Sigmoid colon (tissue), 7 donors: Measurements from ENCODE around the gene NKX2-1. TPM values are rescaled to one million over a fixed set of nuclear protein-coding genes. Genes with fewer than 3 reads are reported as not detected.
"Not testable (repeated sequence)": the region's sequence is repeated elsewhere in the genome, so short reads cannot be mapped to it uniquely, and the experiment has no call there.

Experiments
- DNase-seq: peaks from one replicate; pipeline ENCODE4 v3.0.0-alpha.2; 2019
- H3K27ac ChIP-seq, 4 donors: fragments of 200-600 bp; sonication (generic); one replicate each; pipeline ENCODE4 v1.5.1; 2016 to 2019; ENCODE audit warnings: mild to moderate bottlenecking in 1 of 4
- H3K27me3 ChIP-seq, 3 donors: fragments of 200-600 bp; sonication (generic); one replicate each; pipeline ENCODE4 v1.5.1; 2019; ENCODE audit warnings: mild to moderate bottlenecking in 1 of 3
- H3K36me3 ChIP-seq, 4 donors: fragments of 200-600 bp; sonication (generic); one replicate each; pipeline ENCODE4 v1.5.1; 2016 to 2019
- H3K4me1 ChIP-seq, 4 donors: fragments of 200-600 bp; sonication (generic); one replicate each; pipeline ENCODE4 v1.5.1; 2017 to 2019
- H3K4me3 ChIP-seq, 4 donors: fragments of 200-600 bp; sonication (generic); one replicate each; pipeline ENCODE4 v1.5.1; 2017 to 2019; ENCODE audit warnings: mild to moderate bottlenecking in 2 of 4, moderate library complexity in 1 of 4
- H3K9me3 ChIP-seq, 4 donors: fragments of 200-600 bp in 3 of 4; sonication (generic) in 3 of 4; one replicate each; pipeline versions ENCODE4 v1.5.1 to v1.6.1; 2013 to 2019
- CTCF ChIP-seq, 4 experiments: fragments of 450-650 bp in 3 of 4; fragments of 200-600 bp in 1 of 4; IDR thresholded peaks; one replicate each; pipeline ENCODE4 v1.5.1; 2016 to 2019; ENCODE audit warnings: antibody characterized with exemption in 4 of 4, mild to moderate bottlenecking in 3 of 4, moderate library complexity in 2 of 4
- EP300 ChIP-seq, 4 donors: sonication (generic); formaldehyde crosslinking; IDR thresholded peaks; one replicate each; pipeline ENCODE4 v1.6.1; 2017; ENCODE audit warnings: antibody characterized with exemption in 4 of 4
- POLR2A ChIP-seq, 2 donors: fragments of 450-650 bp; IDR thresholded peaks; one replicate each; pipeline ENCODE4 v1.6.1; 2016; ENCODE audit warnings: antibody characterized with exemption in 2 of 2, mild to moderate bottlenecking in 2 of 2, moderate library complexity in 2 of 2
- POLR2AphosphoS5 ChIP-seq, 4 donors: sonication (generic); formaldehyde crosslinking; IDR thresholded peaks; one replicate each; pipeline ENCODE4 v1.6.1; 2017; ENCODE audit warnings: antibody characterized with exemption in 4 of 4
- WGBS, 2 donors: extraction: QIAGEN DNeasy Blood & Tissue Kit; methylation state at CpG; one replicate each; pipeline ENCODE4 v1.1.7; 2013; 5-methylcytosine and 5-hydroxymethylcytosine counted together
- intact Hi-C: fragments of 100-400 bp; cut with DNase I; formaldehyde crosslinking; loops from one replicate; pipeline ENCODE4 v1.15.1; 2023
- polyA plus RNA-seq, 3 donors: library from polyadenylated mRNA; stranded (reverse); fragments of 200-250 nt; gene quantifications; one replicate each; pipeline ENCODE4 v1.2.3, GENCODE V29; 2013
- total RNA-seq, 4 donors: library from RNA; depleted of rRNA; stranded (reverse); fragments of >200 nt; gene quantifications; one replicate each; pipeline ENCODE4 v1.1.0, GENCODE V29; 2016
- donor health status: healthy with polysubstance abuse.
- donor health status: Bipolar disorder and iron deficiency.
- donor health status: healthy.

NKX2-1 gene
- total and polyA plus RNA-seq, 7 donors, result not detected

DNA sequence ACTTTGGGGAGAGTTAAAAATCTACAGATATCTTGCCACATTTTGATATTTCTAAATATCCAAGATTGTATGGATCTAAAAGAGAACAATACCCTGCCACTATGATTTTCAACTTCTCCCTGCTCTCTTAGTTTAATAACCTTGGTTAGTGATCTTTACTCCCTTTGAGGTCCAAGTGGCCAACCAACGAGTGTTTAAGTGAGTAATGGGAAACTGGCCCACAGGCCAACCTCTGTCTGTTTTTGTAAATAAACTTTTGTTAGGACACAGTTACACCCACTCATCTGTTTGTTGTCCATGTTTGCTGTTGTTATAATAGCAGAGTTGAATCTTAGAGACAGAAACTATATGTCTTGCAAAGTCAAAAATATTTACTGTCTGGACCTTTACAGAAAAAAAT lies 30.9 kb upstream of the NKX2-1 start:
- no peak for DNase-seq
- Histone ChIP-seq H3K9me3 (no peaks in the 10 kb centered on the region), H3K4me3 (no peak overlapping the region), H3K36me3 (no peaks in the 10 kb centered on the region), H3K4me1 (no peaks in the 10 kb centered on the region), H3K27me3 (peaks cover 0 to 10% (median 0%) of the 10 kb centered on the region in 3 donors), H3K27ac (no peak overlapping the region)
- intact Hi-C loops, result loop anchor here (5.0 kb wide), 1 partner anchor 391 kb away; no protein-coding TSS in a partner anchor
- no peak for TF ChIP-seq CTCF (IDR thresholded peaks at IDR 0.05)
- TF ChIP-seq POLR2A (IDR thresholded peaks at IDR 0.05), result no peak
- TF ChIP-seq POLR2AphosphoS5 (IDR thresholded peaks at IDR 0.05), result no peak
- TF ChIP-seq EP300 (IDR thresholded peaks at IDR 0.05), result no peak
- WGBS, 2 donors, result 18 to 52% methylated on average over 1 of the region's 1 CpG

GRCh38 chr14:36544280-36544679 lies 24.2 kb upstream of the NKX2-1 start:
- H3K4me3 ChIP-seq, H3K4me1 ChIP-seq, intact Hi-C loops, DNase-seq, H3K9me3 ChIP-seq, H3K36me3 ChIP-seq, H3K27ac ChIP-seq: not testable (repeated sequence)
- WGBS, 2 donors, result 95 to 96% methylated on average over 16 of the region's 16 CpGs
- peaks cover 0 to 29% (median 0%) of the 10 kb centered on the region in 3 donors for H3K27me3 ChIP-seq

- H3K4me1 ChIP-seq, result no peaks in the 10 kb centered on the region
- no peak for DNase-seq
- no peaks in the 10 kb centered on the region for H3K36me3 ChIP-seq
- TF ChIP-seq POLR2AphosphoS5 (IDR thresholded peaks at IDR 0.05) (no peak), POLR2A (IDR thresholded peaks at IDR 0.05) (no peak), EP300 (IDR thresholded peaks at IDR 0.05) (no peak), CTCF (IDR thresholded peaks at IDR 0.05) (no peak)
- H3K27ac ChIP-seq, result no peak overlapping the region
- intact Hi-C loops, result no loop called here
- H3K9me3 ChIP-seq, result peaks cover 0 to 17% (median 6%) of the 10 kb centered on the region in 4 donors
- 66 to 74% methylated on average over 1 of the region's 1 CpG for WGBS, 2 donors
- peaks cover 0 to 24% (median 0%) of the 10 kb centered on the region in 3 donors for H3K27me3 ChIP-seq
- H3K4me3 ChIP-seq, result no peak overlapping the region
Observed at GRCh38 chr14:36538051-36538450, 18.0 kb upstream of the NKX2-1 start.

- H3K4me3 ChIP-seq, result no peak overlapping the region
- TF ChIP-seq POLR2A (IDR thresholded peaks at IDR 0.05) (no peak), EP300 (IDR thresholded peaks at IDR 0.05) (no peak), POLR2AphosphoS5 (IDR thresholded peaks at IDR 0.05) (no peak), CTCF (IDR thresholded peaks at IDR 0.05) (no peak)
- peaks cover 16 to 80% (median 35%) of the 10 kb centered on the region in 3 donors for H3K27me3 ChIP-seq
- no peak overlapping the region for H3K27ac ChIP-seq
- no peaks in the 10 kb centered on the region for H3K36me3 ChIP-seq
- H3K4me1 ChIP-seq, result peaks cover 0 to 7% (median 0%) of the 10 kb centered on the region in 4 donors
- peaks cover 0 to under 1% (median 0%) of the 10 kb centered on the region in 4 donors for H3K9me3 ChIP-seq
- intact Hi-C loops, result no loop called here
- DNase-seq, result no peak
Observed at GRCh38 chr14:36529062-36529461, 9.0 kb upstream of the NKX2-1 start.

- intact Hi-C loops, result no loop called here
- H3K27me3 ChIP-seq, result peaks cover 43 to 94% (median 69%) of the 10 kb centered on the region in 3 donors
- H3K9me3 ChIP-seq, result no peaks in the 10 kb centered on the region
- DNase-seq, result no peak
- TF ChIP-seq POLR2AphosphoS5 (IDR thresholded peaks at IDR 0.05) (no peak), POLR2A (IDR thresholded peaks at IDR 0.05) (no peak), CTCF (IDR thresholded peaks at IDR 0.05) (no peak), EP300 (IDR thresholded peaks at IDR 0.05) (no peak)
- no peaks in the 10 kb centered on the region for H3K36me3 ChIP-seq
- no peak overlapping the region for H3K4me3 ChIP-seq
- no peak overlapping the region for H3K27ac ChIP-seq
- H3K4me1 ChIP-seq, result peaks cover 0 to 24% (median 21%) of the 10 kb centered on the region in 4 donors
- 12 to 14% methylated on average over 10 of the region's 10 CpGs for WGBS, 2 donors
Observed at GRCh38 chr14:36525746-36526099, 5.7 kb upstream of the NKX2-1 start.
